DND-41 (cell line): ENCODE results near the gene ADK.
"Not testable (repeated sequence)": the region's sequence is repeated elsewhere in the genome, so short reads cannot be mapped to it uniquely, and the experiment has no call there.

ENCODE experiments used
- ATAC-seq: fragments of 200-7000 bp; cut with Tn5 transposase; 3 replicates; pipeline ENCODE4 v1.9.1; 2021; ENCODE audit warnings: low read depth; ENCODE audit not compliant: insufficient read depth
- DNase-seq: peaks from one replicate; pipeline ENCODE4 v3.0.0-alpha.2; 2020
- H2AFZ ChIP-seq: 2 replicates; pipeline ENCODE4 v1.6.0; 2012; ENCODE audit warnings: low read depth, low read length
- H3K27ac ChIP-seq: 2 replicates; pipeline ENCODE4 v1.5.1; 2012; ENCODE audit warnings: low read length, inconsistent platforms
- H3K27me3 ChIP-seq: fragments of 200-600 bp; sonication (generic); 2 replicates; pipeline ENCODE4 v1.6.0; 2012; ENCODE audit warnings: low read length, mild to moderate bottlenecking, inconsistent platforms; ENCODE audit not compliant: insufficient read depth, poor library complexity
- H3K36me3 ChIP-seq: 2 replicates; pipeline ENCODE4 v1.5.1; 2012; ENCODE audit warnings: low read length, inconsistent platforms; ENCODE audit not compliant: insufficient read depth
- H3K4me1 ChIP-seq: 2 replicates; pipeline ENCODE4 v1.5.1; 2012; ENCODE audit warnings: mild to moderate bottlenecking, low read length; ENCODE audit not compliant: insufficient read depth
- H3K4me2 ChIP-seq: 2 replicates; pipeline ENCODE4 v1.6.0; 2012; ENCODE audit warnings: mild to moderate bottlenecking, moderate library complexity, low read length, inconsistent platforms; ENCODE audit not compliant: insufficient read depth
- H3K4me3 ChIP-seq, 2 experiments: fragments of 200-600 bp in 1 of 2; shearing (Covaris generic) in 1 of 2; 2 replicates each; pipeline ENCODE4 v1.5.1; 2012 to 2016; ENCODE audit warnings: inconsistent platforms in 2 of 2, low read length in 2 of 2, mild to moderate bottlenecking in 2 of 2, low read depth in 1 of 2, moderate library complexity in 1 of 2
- H3K79me2 ChIP-seq: 2 replicates; pipeline ENCODE4 v1.6.0; 2012; ENCODE audit warnings: low read length, inconsistent platforms; ENCODE audit not compliant: insufficient read depth
- H3K9ac ChIP-seq: 2 replicates; pipeline ENCODE4 v1.6.0; 2012; ENCODE audit warnings: low read depth, mild to moderate bottlenecking, inconsistent platforms, low read length, moderate library complexity
- H3K9me3 ChIP-seq: 2 replicates; pipeline ENCODE4 v1.5.1; 2012; ENCODE audit warnings: low read length, moderate library complexity, mild to moderate bottlenecking, inconsistent platforms; ENCODE audit not compliant: insufficient read depth, severe bottlenecking
- H4K20me1 ChIP-seq: 2 replicates; pipeline ENCODE4 v1.6.0; 2012; ENCODE audit warnings: low read length; ENCODE audit not compliant: insufficient read depth
- CTCF ChIP-seq: IDR thresholded peaks from 2 replicates; pipeline ENCODE4 v1.5.1; 2012; ENCODE audit warnings: borderline replicate concordance, low read length, moderate library complexity, mild to moderate bottlenecking; ENCODE audit not compliant: poor library complexity, severe bottlenecking; ENCODE audit errors: extremely low read depth
- EZH2 ChIP-seq: IDR thresholded peaks from 3 replicates; pipeline ENCODE4 v1.6.1; 2012; ENCODE audit warnings: borderline replicate concordance, low read depth, mild to moderate bottlenecking, moderate library complexity, low read length, inconsistent platforms; ENCODE audit not compliant: severe bottlenecking

The ADK gene

GRCh38 chr10:74344306-74344705 lies 193.3 kb downstream of the ADK start:
- TF ChIP-seq CTCF (no peak), EZH2 (no peak)
- Histone ChIP-seq H2AFZ (no peak overlapping the region), H3K4me2 (no peak overlapping the region), H4K20me1 (no peaks in the 10 kb centered on the region), H3K4me1 (no peaks in the 10 kb centered on the region), H3K27me3 (no peaks in the 10 kb centered on the region), H3K4me3 (no peak overlapping the region), H3K79me2 (0 out of 2 replicates have a peak, but pooled peaks cover 2% of the 10 kb centered on the region), H3K9ac (no peak overlapping the region), H3K9me3 (peaks cover 9% of the 10 kb centered on the region), H3K36me3 (peaks cover 13% of the 10 kb centered on the region; the same call in 1 of the 2 replicates), H3K27ac (no peak overlapping the region)
- ATAC-seq (no peak), DNase-seq (no peak)

DNA sequence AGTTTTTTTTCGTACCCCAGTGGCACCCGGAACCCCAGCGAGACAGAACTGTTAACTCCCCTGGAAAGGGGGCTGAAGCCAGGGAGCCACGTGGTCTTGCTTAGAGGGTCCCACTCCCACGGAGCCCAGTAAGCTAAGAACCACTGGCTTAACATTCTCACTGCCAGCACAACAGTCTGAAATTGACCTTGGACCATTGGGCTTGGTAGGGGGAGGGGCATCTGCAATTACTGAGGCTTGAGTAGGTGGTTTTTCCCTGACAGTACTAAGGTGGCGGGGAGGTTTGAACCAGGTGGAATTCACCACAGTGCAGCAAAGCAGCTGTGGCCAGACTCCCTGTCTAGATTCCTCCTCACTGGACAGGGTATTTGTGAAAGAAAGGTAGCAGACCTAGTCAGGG lies 196.5 kb downstream of the ADK start:
- Histone ChIP-seq H3K9me3 (peaks cover 7% of the 10 kb centered on the region), H3K4me2 (no peak overlapping the region), H3K4me3 (no peak overlapping the region), H2AFZ (no peak overlapping the region), H3K79me2 (0 out of 2 replicates have a peak, but pooled peaks cover 2% of the 10 kb centered on the region), H3K9ac (no peak overlapping the region), H3K36me3 (peaks cover 13% of the 10 kb centered on the region; the same call in 1 of the 2 replicates), H4K20me1 (no peaks in the 10 kb centered on the region), H3K27me3 (no peaks in the 10 kb centered on the region), H3K4me1 (no peaks in the 10 kb centered on the region), H3K27ac (no peak overlapping the region)
- ATAC-seq (no peak), DNase-seq (no peak)
- TF ChIP-seq EZH2 (no peak), CTCF (no peak)

DNA sequence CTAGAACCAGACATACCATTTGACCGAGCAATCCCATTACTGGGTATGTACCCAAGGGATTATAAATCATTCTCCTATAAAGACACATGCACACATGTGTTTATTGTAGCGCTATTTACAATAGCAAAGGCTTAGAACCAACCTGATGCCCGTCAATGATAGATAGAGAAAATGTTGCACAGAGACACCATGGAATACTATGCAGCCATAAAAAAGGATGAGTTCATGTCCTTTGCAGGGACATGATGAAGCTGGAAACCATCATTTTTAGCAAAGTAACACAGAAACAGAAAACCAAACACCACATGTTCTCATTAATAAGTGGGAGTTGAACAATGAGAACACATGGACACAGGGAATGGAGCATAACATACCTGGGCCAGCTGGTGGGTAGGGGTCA lies 202.0 kb downstream of the ADK start:
- H3K4me1 ChIP-seq, ATAC-seq, H4K20me1 ChIP-seq, H3K9me3 ChIP-seq, DNase-seq, H3K27me3 ChIP-seq, H3K4me3 ChIP-seq, H3K9ac ChIP-seq, H2AFZ ChIP-seq, H3K79me2 ChIP-seq, H3K27ac ChIP-seq, H3K36me3 ChIP-seq, H3K4me2 ChIP-seq: not testable (repeated sequence)

GRCh38 chr10:74361678-74362077 lies 210.7 kb downstream of the ADK start:
- Histone ChIP-seq H3K27me3 (no peaks in the 10 kb centered on the region), H3K9me3 (peaks cover 15% of the 10 kb centered on the region), H3K4me2 (no peak overlapping the region), H4K20me1 (no peaks in the 10 kb centered on the region), H3K4me1 (no peaks in the 10 kb centered on the region), H3K79me2 (no peaks in the 10 kb centered on the region), H2AFZ (no peak overlapping the region), H3K36me3 (peaks cover 14% of the 10 kb centered on the region), H3K27ac (no peak overlapping the region), H3K4me3 (no peak overlapping the region), H3K9ac (no peak overlapping the region)
- DNase-seq (no peak), ATAC-seq (no peak)
- no peak for TF ChIP-seq CTCF
- no peak for TF ChIP-seq EZH2
